ENCODE data around the gene CD3E. TPM values are rescaled to one million over a fixed set of nuclear protein-coding genes. Genes with fewer than 3 reads are reported as not detected.

Gene CD3E
- total RNA-seq, 1 donor from 2014 or later, result not detected

- TF ChIP-seq, protein P1, sequence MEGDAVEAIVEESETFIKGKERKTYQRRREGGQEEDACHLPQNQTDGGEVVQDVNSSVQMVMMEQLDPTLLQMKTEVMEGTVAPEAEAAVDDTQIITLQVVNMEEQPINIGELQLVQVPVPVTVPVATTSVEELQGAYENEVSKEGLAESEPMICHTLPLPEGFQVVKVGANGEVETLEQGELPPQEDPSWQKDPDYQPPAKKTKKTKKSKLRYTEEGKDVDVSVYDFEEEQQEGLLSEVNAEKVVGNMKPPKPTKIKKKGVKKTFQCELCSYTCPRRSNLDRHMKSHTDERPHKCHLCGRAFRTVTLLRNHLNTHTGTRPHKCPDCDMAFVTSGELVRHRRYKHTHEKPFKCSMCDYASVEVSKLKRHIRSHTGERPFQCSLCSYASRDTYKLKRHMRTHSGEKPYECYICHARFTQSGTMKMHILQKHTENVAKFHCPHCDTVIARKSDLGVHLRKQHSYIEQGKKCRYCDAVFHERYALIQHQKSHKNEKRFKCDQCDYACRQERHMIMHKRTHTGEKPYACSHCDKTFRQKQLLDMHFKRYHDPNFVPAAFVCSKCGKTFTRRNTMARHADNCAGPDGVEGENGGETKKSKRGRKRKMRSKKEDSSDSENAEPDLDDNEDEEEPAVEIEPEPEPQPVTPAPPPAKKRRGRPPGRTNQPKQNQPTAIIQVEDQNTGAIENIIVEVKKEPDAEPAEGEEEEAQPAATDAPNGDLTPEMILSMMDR (IDR thresholded peaks at IDR 0.05), result no peak
- TF ChIP-seq EZH2 (IDR thresholded peaks at IDR 0.05) (no peak), EZH2phosphoT487 (IDR thresholded peaks at IDR 0.05) (no peak)
- DNase-seq (ENCODE audit: low spot score), result no peak
- peaks cover 2% of the 10 kb centered on the region for H3K9me3 Mint-ChIP-seq
- H3K4me3 Mint-ChIP-seq, result no peak overlapping the region
- Histone ChIP-seq H2AFZ (replicated peaks) (no peak overlapping the region), H3K27ac (no peak overlapping the region), H3F3A (ENCODE audit: low read depth) (peaks cover 30% of the 10 kb centered on the region), H3K9me3 (ENCODE audit: low read depth) (no peaks in the 10 kb centered on the region), H3K27me3 (peaks cover 24% of the 10 kb centered on the region), H3K36me3 (no peaks in the 10 kb centered on the region), H4K20me1 (ENCODE audit: low read depth) (no peaks in the 10 kb centered on the region), H3K4me3 (no peak overlapping the region), H3K4me1 (no peaks in the 10 kb centered on the region), H3K9ac (no peak overlapping the region), H3K4me2 (no peak overlapping the region), H3K79me2 (ENCODE audit: low read depth) (peaks cover 23% of the 10 kb centered on the region)
- no peak overlapping the region for H3K27ac Mint-ChIP-seq
- H3K36me3 Mint-ChIP-seq, result no peaks in the 10 kb centered on the region
- H3K4me1 Mint-ChIP-seq, result peaks cover 4% of the 10 kb centered on the region
- peaks cover 7% of the 10 kb centered on the region for H3K27me3 Mint-ChIP-seq (ENCODE audit: insufficient read depth, low read depth)
Measured at GRCh38 chr11:118358071-118358470, 53.5 kb downstream of the CD3E start.

- peak; percentile 96 for DNase-seq (ENCODE audit: low spot score)
- Mint-ChIP-seq H3K4me3 (peak within 1 kb of the TSS; percentile 95), H3K4me1 (peaks cover 4% of the 10 kb centered on the region), H3K27ac (peak within 1 kb of the TSS; percentile 17), H3K9me3 (peaks cover 2% of the 10 kb centered on the region), H3K27me3 (ENCODE audit: insufficient read depth, low read depth) (peaks cover 7% of the 10 kb centered on the region), H3K36me3 (no peaks in the 10 kb centered on the region)
- peak within 1 kb of the TSS; percentile 85 for H3K4me2 ChIP-seq
- H3K79me2 ChIP-seq (ENCODE audit: low read depth), result peaks cover 23% of the 10 kb centered on the region
- H3K4me3 ChIP-seq, result peak within 1 kb of the TSS; percentile 77
- no peaks in the 10 kb centered on the region for H3K4me1 ChIP-seq
- TF ChIP-seq EZH2phosphoT487 (IDR thresholded peaks at IDR 0.05), result no peak
- no peak for TF ChIP-seq EZH2 (IDR thresholded peaks at IDR 0.05)
- TF ChIP-seq, protein P1 (IDR thresholded peaks at IDR 0.05), result no peak
- H3K27ac ChIP-seq, result no peak within 1 kb of the TSS
- H3K9me3 ChIP-seq (ENCODE audit: low read depth), result no peaks in the 10 kb centered on the region
- H3K27me3 ChIP-seq, result peaks cover 24% of the 10 kb centered on the region
- no peaks in the 10 kb centered on the region for H4K20me1 ChIP-seq (ENCODE audit: low read depth)
- H3K36me3 ChIP-seq, result no peaks in the 10 kb centered on the region
- peaks cover 28% of the 10 kb centered on the region for H3F3A ChIP-seq (ENCODE audit: low read depth)
- H3K9ac ChIP-seq, result peak within 1 kb of the TSS; percentile 73
- peak within 1 kb of the TSS; percentile 86 for H2AFZ ChIP-seq (replicated peaks)
Measured at GRCh38 chr11:118359295-118359958, 54.9 kb downstream of the CD3E start, which contains the start of gene UBE4A. UBE4A (plus strand) TSS chr11:118359600; CDS start chr11:118365081, 5,481 bp downstream.

- no peaks in the 10 kb centered on the region for H3F3A ChIP-seq (ENCODE audit: low read depth)
- Mint-ChIP-seq H3K4me3 (no peak overlapping the region), H3K27me3 (ENCODE audit: insufficient read depth, low read depth) (no peaks in the 10 kb centered on the region), H3K27ac (no peak overlapping the region), H3K4me1 (peaks cover 4% of the 10 kb centered on the region), H3K36me3 (peaks cover 10% of the 10 kb centered on the region), H3K9me3 (no peaks in the 10 kb centered on the region)
- no peak overlapping the region for H3K4me2 ChIP-seq
- no peaks in the 10 kb centered on the region for H3K9me3 ChIP-seq (ENCODE audit: low read depth)
- no peak overlapping the region for H3K27ac ChIP-seq
- no peaks in the 10 kb centered on the region for H3K27me3 ChIP-seq
- no peaks in the 10 kb centered on the region for H3K4me1 ChIP-seq
- DNase-seq (ENCODE audit: low spot score), result no peak
- no peak overlapping the region for H2AFZ ChIP-seq (replicated peaks)
- peaks cover 18% of the 10 kb centered on the region for H3K79me2 ChIP-seq (ENCODE audit: low read depth)
- H3K4me3 ChIP-seq, result no peak overlapping the region
- H3K36me3 ChIP-seq, result peaks cover 3% of the 10 kb centered on the region
- H3K9ac ChIP-seq, result no peak overlapping the region
- no peaks in the 10 kb centered on the region for H4K20me1 ChIP-seq (ENCODE audit: low read depth)
- no peak for TF ChIP-seq EZH2 (IDR thresholded peaks at IDR 0.05)
- TF ChIP-seq, protein P1 (IDR thresholded peaks at IDR 0.05), result no peak
- no peak for TF ChIP-seq EZH2phosphoT487 (IDR thresholded peaks at IDR 0.05)
Measured at GRCh38 chr11:118364956-118365615, 60.6 kb downstream of the CD3E start.

Small RNA genes within 50 kb of the gene (small RNA-seq; reads per million reads assigned to genes)
- not detected for gene AP001582.1

Other genes starting within 250 kb of the CD3E start
- gene TMPRSS4, start 227.7 kb upstream of the CD3E start, total RNA-seq (ENCODE audit: low replicate concordance), result not detected in 2 replicates
- gene SMIM35, start 217.8 kb upstream of the CD3E start, total RNA-seq (ENCODE audit: low replicate concordance), result not detected in 2 replicates
- gene SCN4B, start 151.9 kb upstream of the CD3E start, total RNA-seq (ENCODE audit: low replicate concordance), result 3.6 and 7.1 TPM in 2 replicates
- gene SCN2B, start 128.1 kb upstream of the CD3E start, total RNA-seq (ENCODE audit: low replicate concordance), result 0.15 and 0.37 TPM in 2 replicates
- gene JAML, start 79.7 kb upstream of the CD3E start, total RNA-seq (ENCODE audit: low replicate concordance), result 0.09 TPM in 1 of 2 replicates, not detected in the other
- gene MPZL3, start 52.4 kb upstream of the CD3E start, total RNA-seq (ENCODE audit: low replicate concordance), result 1.1 and 5.7 TPM in 2 replicates
- gene MPZL2, start 40.4 kb upstream of the CD3E start, total RNA-seq (ENCODE audit: low replicate concordance), result 1.9 and 2.3 TPM in 2 replicates
- not detected in 2 replicates for gene CD3D, start 38.0 kb downstream of the CD3E start, total RNA-seq (ENCODE audit: low replicate concordance)
- not detected in 2 replicates for gene CD3G, start 39.6 kb downstream of the CD3E start, total RNA-seq (ENCODE audit: low replicate concordance)
- gene UBE4A, start 54.9 kb downstream of the CD3E start, total RNA-seq (ENCODE audit: low replicate concordance), result 36.1 and 45.0 TPM in 2 replicates
- gene ATP5MG, start 96.9 kb downstream of the CD3E start, total RNA-seq (ENCODE audit: low replicate concordance), result 42.6 and 113 TPM in 2 replicates
- 63.6 and 73.8 TPM in 2 replicates for gene KMT2A, start 131.8 kb downstream of the CD3E start, total RNA-seq (ENCODE audit: low replicate concordance)
- 0.62 TPM in 1 of 2 replicates, not detected in the other for gene TTC36, start 222.7 kb downstream of the CD3E start, total RNA-seq (ENCODE audit: low replicate concordance)
- 28.2 and 29.0 TPM in 2 replicates for gene TMEM25, start 226.5 kb downstream of the CD3E start, total RNA-seq (ENCODE audit: low replicate concordance)

All from neural progenitor cell (in vitro differentiated cells).